Stimulated activated CD4-positive, alpha-beta T cell treated with anti-CD3 and anti-CD28 coated beads, Interleukin-4, amount 100 ng/mL, for 48 hours (primary cell): Measurements from ENCODE around the gene DOK7.

ENCODE experiments used
- DNase-seq, 2 donors: peaks; one replicate each; pipeline ENCODE4 v3.0.0-alpha.2; 2020; ENCODE audit warnings: low read depth in 2 of 2

Gene DOK7

GRCh38 chr4:3520796-3521600 is 57.9 kb downstream of the DOK7 start:
- DNase-seq: no peak

- DNase-seq: no peak
Measured at GRCh38 chr4:3521621-3522325, 58.7 kb downstream of the DOK7 start.

GRCh38 chr4:3522326-3522640 is 59.2 kb downstream of the DOK7 start:
- no peak for DNase-seq

- DNase-seq: no peak
Measured at GRCh38 chr4:3522651-3523050, 59.5 kb downstream of the DOK7 start.

- no peak for DNase-seq
Measured at GRCh38 chr4:3523146-3523627, 60.1 kb downstream of the DOK7 start.

GRCh38 chr4:3523628-3524221 is 60.6 kb downstream of the DOK7 start:
- DNase-seq: no peak

- DNase-seq: no peak
Measured at GRCh38 chr4:3524349-3524748, 61.2 kb downstream of the DOK7 start.

GRCh38 chr4:3524920-3525319 is 61.8 kb downstream of the DOK7 start:
- DNase-seq: no peak

- no peak for DNase-seq
Measured at GRCh38 chr4:3525532-3526430, 62.7 kb downstream of the DOK7 start.

GRCh38 chr4:3526456-3526855 is 63.4 kb downstream of the DOK7 start:
- DNase-seq: no peak

- DNase-seq: no peak
Measured at GRCh38 chr4:3527101-3527913, 64.2 kb downstream of the DOK7 start.

GRCh38 chr4:3527914-3528876 is 65.1 kb downstream of the DOK7 start:
- no peak for DNase-seq

GRCh38 chr4:3529363-3529762 is 66.3 kb downstream of the DOK7 start:
- DNase-seq: no peak

GRCh38 chr4:3530051-3530450 is 66.9 kb downstream of the DOK7 start:
- DNase-seq: no peak

GRCh38 chr4:3530663-3531254 is 67.7 kb downstream of the DOK7 start:
- no peak for DNase-seq

- DNase-seq: no peak
Measured at GRCh38 chr4:3531318-3531878, 68.3 kb downstream of the DOK7 start.

GRCh38 chr4:3531879-3532750 is 69.0 kb downstream of the DOK7 start, which contains the start of gene LRPAP1:
LRPAP1 (minus strand) TSS chr4:3532422; CDS start chr4:3532412, 10 bp downstream.
- peak; percentile 74 to 83 for DNase-seq
